Cardiac muscle cell (in vitro differentiated cells and primary cell): Measurements from ENCODE around the gene DIPK1A. TPM values are rescaled to one million over a fixed set of nuclear protein-coding genes. Genes with fewer than 3 reads are reported as not detected.

Source experiments
- DNase-seq, 2 donors: peaks; one replicate each; pipeline versions ENCODE4 v3.0.0 to v3.0.0-alpha.2; 2010 to 2017; ENCODE audit warnings: low read depth in 1 of 2, low spot score in 1 of 2
- H3K27ac ChIP-seq: fragments of 200-600 bp; sonication (generic); 2 replicates; pipeline ENCODE4 v1.5.1; 2016
- H3K27me3 ChIP-seq: fragments of 200-600 bp; sonication (generic); 2 replicates; pipeline ENCODE4 v1.6.0; 2016; ENCODE audit warnings: control low read depth
- H3K36me3 ChIP-seq: fragments of 200-600 bp; sonication (generic); 2 replicates; pipeline ENCODE4 v1.5.1; 2016; ENCODE audit warnings: control low read depth
- H3K4me1 ChIP-seq: fragments of 200-600 bp; sonication (generic); 2 replicates; pipeline ENCODE4 v1.8.1; 2017; ENCODE audit warnings: low read depth, mild to moderate bottlenecking, mixed run types
- H3K4me3 ChIP-seq: fragments of 200-600 bp; sonication (generic); 2 replicates; pipeline ENCODE4 v1.5.1; 2016; ENCODE audit warnings: mild to moderate bottlenecking
- H3K9me3 ChIP-seq: fragments of 200-600 bp; sonication (generic); 2 replicates; pipeline ENCODE4 v1.5.1; 2017; ENCODE audit warnings: low read depth, mild to moderate bottlenecking, control low read depth
- CTCF ChIP-seq: IDR thresholded peaks from 2 replicates; pipeline ENCODE4 v1.5.1; 2012; ENCODE audit warnings: low read depth, mild to moderate bottlenecking, low read length
- polyA plus RNA-seq: library from polyadenylated mRNA; unstranded; fragments of >200 nt; fragmentation: Nextera tagmentation; extraction: Ambion mirVana; gene quantifications from 2 replicates; pipeline ENCODE4 v1.2.1, GENCODE V29; 2016
- total RNA-seq: library from RNA; depleted of rRNA; stranded (reverse); fragments of >200 nt; gene quantifications from 2 replicates; pipeline ENCODE4 v1.2.3, GENCODE V29; 2016

Gene DIPK1A
- total and polyA plus RNA-seq, 2 experiments from 2014 or later: 7.7 to 16.6 TPM

DNA sequence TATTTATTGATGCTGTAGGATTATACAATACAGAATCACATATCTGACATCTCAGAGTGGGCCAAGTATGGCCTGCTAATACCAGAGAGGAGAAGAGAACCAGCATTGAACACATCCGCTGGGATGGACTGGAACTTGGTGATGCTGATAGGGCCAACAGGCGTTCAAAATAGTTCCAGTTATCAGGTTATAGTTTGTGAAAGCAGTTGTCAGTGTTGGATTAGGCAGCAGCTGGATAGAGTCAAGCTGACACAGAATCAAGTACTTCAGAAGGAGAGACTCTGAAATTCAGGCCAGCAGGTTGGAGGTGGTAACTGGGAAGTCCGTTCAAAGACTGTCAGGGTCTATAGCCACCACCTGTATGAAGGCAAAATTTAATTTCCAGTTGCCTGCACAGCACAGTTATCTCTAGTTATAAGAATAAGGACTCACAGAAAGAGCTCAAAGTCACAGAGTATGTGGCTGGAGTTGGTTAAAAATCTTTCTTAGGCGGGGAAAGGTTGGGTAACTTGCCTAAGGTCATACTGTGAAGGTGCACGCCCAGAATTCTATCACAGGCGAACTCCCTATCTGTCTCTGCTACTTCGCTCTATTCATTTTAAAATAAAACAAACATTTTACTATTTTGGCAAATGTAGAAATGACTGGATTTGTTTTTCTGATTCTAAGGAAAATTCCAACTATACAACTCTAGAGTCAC lies 9.9 kb upstream of the DIPK1A start:
- TF ChIP-seq CTCF: no peak
- Histone ChIP-seq H3K4me1 (peaks cover 34% of the 10 kb centered on the region), H3K9me3 (no peaks in the 10 kb centered on the region), H3K36me3 (no peaks in the 10 kb centered on the region), H3K27ac (peak overlapping the region; percentile 61), H3K27me3 (no peaks in the 10 kb centered on the region), H3K4me3 (no peak overlapping the region)
- peak in 1 of 2 donors; percentile 80 for DNase-seq

- Histone ChIP-seq H3K27me3 (no peaks in the 10 kb centered on the region), H3K4me3 (no peak overlapping the region), H3K27ac (no peak overlapping the region), H3K36me3 (no peaks in the 10 kb centered on the region), H3K9me3 (no peaks in the 10 kb centered on the region), H3K4me1 (peaks cover 34% of the 10 kb centered on the region)
- no peak for TF ChIP-seq CTCF
- DNase-seq: no peak
These were observed 8.3 kb upstream of the DIPK1A start for GRCh38 chr1:92969517-92969916.

DNA sequence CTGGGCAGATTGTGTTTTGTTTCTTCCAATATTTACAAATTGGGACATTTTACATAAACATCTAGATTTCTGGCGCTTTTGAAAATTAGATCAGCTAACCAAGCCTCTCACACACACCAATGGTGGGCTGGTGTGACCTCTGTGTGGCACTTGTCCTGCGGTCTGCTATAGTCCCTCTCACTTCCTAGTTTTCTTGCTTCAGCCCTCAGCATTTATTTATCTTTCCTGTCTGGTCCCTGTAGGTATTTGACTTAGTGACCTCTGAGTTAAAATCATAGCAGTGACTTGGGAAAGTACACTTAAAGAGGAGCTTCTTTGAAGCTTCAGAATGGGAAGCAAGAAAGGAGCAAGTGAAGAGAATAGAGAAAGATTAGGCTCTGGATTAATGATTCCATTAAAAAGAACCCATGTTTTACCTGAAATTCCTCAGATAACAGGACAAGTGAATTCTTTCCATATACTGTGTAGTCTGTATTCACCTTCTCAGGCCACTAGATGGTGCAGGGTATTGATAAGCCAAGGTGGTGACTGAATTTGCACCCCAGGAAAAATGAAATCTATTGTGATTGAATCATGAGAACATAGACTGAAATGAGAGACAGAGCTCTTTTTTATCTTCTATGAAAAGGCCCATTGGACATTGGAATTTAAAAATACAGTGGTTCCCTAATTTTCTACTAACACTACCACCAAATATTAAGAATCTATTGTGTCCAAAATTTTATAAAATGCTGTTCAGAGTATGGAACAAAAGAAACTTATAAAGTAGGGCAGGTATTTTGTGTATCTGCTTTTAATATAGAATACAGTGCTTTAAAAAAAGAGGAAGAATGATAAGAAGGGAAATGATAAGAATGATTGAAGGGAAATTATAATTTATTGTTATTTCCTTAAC lies 7.1 kb upstream of the DIPK1A start:
- no peak overlapping the region for H3K4me3 ChIP-seq
- TF ChIP-seq CTCF: peak; percentile 42

GRCh38 chr1:92964998-92965397 lies 3.7 kb upstream of the DIPK1A start:
- Histone ChIP-seq H3K4me3 (no peak overlapping the region), H3K36me3 (no peaks in the 10 kb centered on the region)
- DNase-seq: no peak

More for the DNA sequence above, 7.1 kb upstream of the DIPK1A start:
- no peak for DNase-seq
- Histone ChIP-seq H3K9me3 (no peaks in the 10 kb centered on the region), H3K4me1 (peaks cover 34% of the 10 kb centered on the region), H3K36me3 (no peaks in the 10 kb centered on the region), H3K27me3 (no peaks in the 10 kb centered on the region), H3K27ac (peak overlapping the region; percentile 46)

DNA sequence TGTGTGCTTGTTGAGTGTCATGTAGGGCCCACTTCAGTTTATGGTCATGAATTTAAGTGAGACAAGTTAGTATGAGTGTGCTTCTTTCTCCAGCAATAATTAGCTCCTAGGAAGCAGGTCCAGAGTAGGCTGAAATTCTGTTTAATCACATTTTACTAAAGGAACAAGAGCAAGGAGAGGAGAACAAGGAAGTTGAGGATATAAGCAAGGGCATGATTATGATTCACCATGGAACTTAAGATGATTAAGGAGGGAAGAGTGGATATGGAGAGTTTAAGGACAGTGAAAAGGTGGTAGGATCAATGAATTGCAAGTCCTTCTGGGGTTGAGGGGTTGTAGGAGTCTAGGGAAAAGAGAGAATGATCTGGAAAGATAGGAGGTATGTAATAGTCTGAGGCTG lies 3.1 kb upstream of the DIPK1A start:
- H3K36me3 ChIP-seq: no peaks in the 10 kb centered on the region
- peaks cover 12% of the 10 kb centered on the region for H3K4me1 ChIP-seq
- H3K27ac ChIP-seq: no peak overlapping the region
- no peak overlapping the region for H3K4me3 ChIP-seq
- TF ChIP-seq CTCF: no peak
- DNase-seq: no peak
- no peaks in the 10 kb centered on the region for H3K27me3 ChIP-seq
- no peaks in the 10 kb centered on the region for H3K9me3 ChIP-seq

More at GRCh38 chr1:92964998-92965397, 3.7 kb upstream of the DIPK1A start:
- Histone ChIP-seq H3K27ac (no peak overlapping the region), H3K9me3 (no peaks in the 10 kb centered on the region), H3K27me3 (no peaks in the 10 kb centered on the region), H3K4me1 (peaks cover 12% of the 10 kb centered on the region)
- TF ChIP-seq CTCF: no peak
